CD1c-positive myeloid dendritic cell (primary cell): ENCODE results near the gene C10orf95.

ENCODE experiments used
- DNase-seq: peaks from one replicate; pipeline ENCODE4 v3.0.0-alpha.2; 2016; ENCODE audit errors: extremely low spot score

The C10orf95 gene

DNA sequence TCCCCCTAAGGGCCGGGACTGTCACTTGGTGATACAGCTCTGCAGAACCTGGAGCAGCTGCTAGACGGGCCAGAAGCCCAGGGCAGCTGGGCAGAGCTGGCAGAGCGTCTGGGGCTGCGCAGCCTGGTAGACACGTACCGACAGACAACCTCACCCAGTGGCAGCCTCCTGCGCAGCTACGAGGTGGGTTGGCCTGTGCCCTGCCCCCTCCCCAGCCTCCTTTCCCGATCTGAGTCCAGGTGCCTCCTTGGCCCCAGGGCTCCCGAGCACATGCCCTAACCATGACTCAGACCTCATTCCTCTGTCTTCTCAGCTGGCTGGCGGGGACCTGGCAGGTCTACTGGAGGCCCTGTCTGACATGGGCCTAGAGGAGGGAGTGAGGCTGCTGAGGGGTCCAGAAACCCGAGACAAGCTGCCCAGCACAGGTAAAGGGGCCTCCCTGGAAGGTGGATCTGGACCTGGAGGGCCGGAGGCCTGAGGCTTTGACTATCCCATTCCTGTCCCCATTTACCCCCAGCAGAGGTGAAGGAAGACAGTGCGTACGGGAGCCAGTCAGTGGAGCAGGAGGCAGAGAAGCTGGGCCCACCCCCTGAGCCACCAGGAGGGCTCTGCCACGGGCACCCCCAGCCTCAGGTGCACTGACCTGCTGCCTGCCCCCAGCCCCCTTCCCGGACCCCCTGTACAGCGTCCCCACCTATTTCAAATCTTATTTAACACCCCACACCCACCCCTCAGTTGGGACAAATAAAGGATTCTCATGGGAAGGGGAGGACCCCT lies 49.4 kb downstream of the C10orf95 start:
- no peak for DNase-seq

DNA sequence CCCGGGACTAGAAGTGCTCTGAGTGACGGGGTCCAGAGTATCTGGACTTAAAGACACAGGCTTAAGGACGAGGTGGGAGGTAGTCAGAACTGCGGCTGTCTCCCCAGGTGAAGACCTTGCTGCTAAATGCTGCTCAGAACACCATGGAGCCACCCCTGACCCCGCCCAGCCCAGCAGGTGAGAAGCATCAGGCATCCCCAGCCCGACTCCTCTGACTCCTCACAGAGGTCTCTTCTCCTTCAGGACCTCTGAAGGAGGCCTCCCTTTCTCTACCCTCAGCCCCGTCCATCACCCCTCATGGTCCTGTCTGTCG lies 50.0 kb downstream of the C10orf95 start:
- no peak for DNase-seq

DNA sequence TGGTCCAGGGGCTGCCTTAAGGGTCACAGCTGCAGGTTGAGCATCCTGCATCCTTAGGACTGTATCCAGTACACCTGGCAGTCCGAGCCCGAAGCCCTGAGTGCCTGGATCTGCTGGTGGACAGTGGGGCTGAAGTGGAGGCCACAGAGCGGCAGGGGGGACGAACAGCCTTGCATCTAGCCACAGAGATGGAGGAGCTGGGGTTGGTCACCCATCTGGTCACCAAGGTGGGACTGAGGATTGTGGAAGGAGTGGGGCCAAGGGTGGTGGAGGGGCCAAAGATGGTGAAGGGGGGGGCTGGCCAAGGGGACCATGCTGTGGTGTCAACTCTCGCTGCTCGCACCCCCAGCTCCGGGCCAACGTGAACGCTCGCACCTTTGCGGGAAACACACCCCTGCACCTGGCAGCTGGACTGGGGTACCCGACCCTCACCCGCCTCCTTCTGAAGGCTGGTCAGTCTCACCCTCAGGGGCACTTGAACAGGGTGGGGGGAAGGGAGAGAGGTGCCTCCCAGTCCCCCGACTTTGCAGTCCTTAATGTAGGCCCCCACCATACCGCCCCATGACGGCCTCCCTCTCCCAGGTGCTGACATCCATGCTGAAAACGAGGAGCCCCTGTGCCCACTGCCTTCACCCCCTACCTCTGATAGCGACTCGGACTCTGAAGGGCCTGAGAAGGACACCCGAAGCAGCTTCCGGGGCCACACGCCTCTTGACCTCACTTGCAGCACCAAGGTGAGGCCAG lies 50.6 kb downstream of the C10orf95 start:
- no peak for DNase-seq

DNA sequence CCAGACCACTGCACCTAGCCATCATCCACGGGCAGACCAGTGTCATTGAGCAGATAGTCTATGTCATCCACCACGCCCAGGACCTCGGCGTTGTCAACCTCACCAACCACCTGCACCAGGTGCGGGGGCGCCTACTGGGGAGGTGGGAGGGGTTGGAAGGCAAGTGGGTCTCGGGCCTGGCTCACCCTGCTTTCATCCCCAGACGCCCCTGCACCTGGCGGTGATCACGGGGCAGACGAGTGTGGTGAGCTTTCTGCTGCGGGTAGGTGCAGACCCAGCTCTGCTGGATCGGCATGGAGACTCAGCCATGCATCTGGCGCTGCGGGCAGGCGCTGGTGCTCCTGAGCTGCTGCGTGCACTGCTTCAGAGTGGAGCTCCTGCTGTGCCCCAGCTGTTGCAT lies 51.3 kb downstream of the C10orf95 start:
- no peak for DNase-seq
